ENCODE measurements around the gene CABLES1.

- TF ChIP-seq POLR2AphosphoS5 (IDR thresholded peaks at IDR 0.05; ENCODE audit: low read depth, low read length) (no peak), CTCF (IDR thresholded peaks at IDR 0.05) (no peak), REST (IDR thresholded peaks at IDR 0.05; ENCODE audit: insufficient read depth in 1 of 2, low read depth in 2 of 2, low read length in 1 of 2) (no peak)
Measured at GRCh38 chr18:23129355-23130002, 5.8 kb upstream of the CABLES1 start.

All from Panc1 (cell line).